OCI-LY7 (cell line): ENCODE data around the gene METTL21A. TPM values are rescaled to one million over a fixed set of nuclear protein-coding genes. Genes with fewer than 3 reads are reported as not detected.
"Not testable (repeated sequence)": the region's sequence is repeated elsewhere in the genome, so short reads cannot be mapped to it uniquely, and the experiment has no call there.

Experiments
- BruUV-seq: library from RNA; stranded (reverse); fragments of 400-500 nt; replicated peaks from 2 replicates; lab custom pipeline; 2021; lab: Mats Ljungman, UMichigan
- CTCF ChIA-PET: fragments of 300-600 bp; sonication (Branson Sonifier 250); formaldehyde crosslinking; loops from one replicate; lab custom pipeline; 2022; ENCODE audit warnings: antibody characterized with exemption; ENCODE audit not compliant: unreplicated experiment; lab: Charles Lee
- POLR2A ChIA-PET: fragments of 300-600 bp; sonication (Branson Sonifier 250); formaldehyde crosslinking; loops from one replicate; lab custom pipeline; 2022; ENCODE audit warnings: antibody characterized with exemption; lab: Charles Lee
- DNase-seq: peaks from one replicate; pipeline ENCODE4 v3.0.0-alpha.2; 2015; ENCODE audit warnings: low spot score
- H2AFZ ChIP-seq: fragments of 200-600 bp; sonication (generic), shearing (Covaris generic); 2 replicates; pipeline ENCODE4 v1.6.1; 2014; ENCODE audit warnings: mild to moderate bottlenecking, antibody characterized with exemption, low read length, moderate library complexity
- H3K27ac ChIP-seq: fragments of 200-600 bp; sonication (generic); 2 replicates; pipeline ENCODE4 v1.5.1; 2014; ENCODE audit warnings: mixed run types, low read depth, mild to moderate bottlenecking, moderate library complexity, low read length, inconsistent platforms; ENCODE audit not compliant: poor library complexity, severe bottlenecking
- H3K36me3 ChIP-seq: fragments of 200-600 bp; sonication (generic); 2 replicates; pipeline ENCODE4 v1.6.1; 2014; ENCODE audit warnings: mild to moderate bottlenecking, antibody characterized with exemption, low read length, moderate library complexity, mixed read lengths; ENCODE audit not compliant: insufficient read depth
- H3K4me1 ChIP-seq: fragments of 200-600 bp; sonication (generic); 2 replicates; pipeline ENCODE4 v1.5.1; 2014; ENCODE audit warnings: mild to moderate bottlenecking, low read length; ENCODE audit not compliant: insufficient read depth, poor library complexity, severe bottlenecking
- H3K4me2 ChIP-seq: fragments of 200-600 bp; sonication (generic); 2 replicates; pipeline ENCODE4 v1.6.1; 2014; ENCODE audit warnings: mild to moderate bottlenecking, low read length
- H3K4me3 ChIP-seq: fragments of 200-600 bp; sonication (generic); 2 replicates; pipeline ENCODE4 v1.5.1; 2014; ENCODE audit warnings: mild to moderate bottlenecking, low read depth, low read length; ENCODE audit not compliant: poor library complexity, severe bottlenecking
- H3K79me2 ChIP-seq: fragments of 200-600 bp; sonication (generic); 2 replicates; pipeline ENCODE4 v1.6.1; 2016; ENCODE audit warnings: low read depth, mild to moderate bottlenecking, low read length, moderate library complexity, mixed read lengths; ENCODE audit not compliant: insufficient read depth
- H3K9me2 ChIP-seq: fragments of 200-600 bp; sonication (generic); 2 replicates; pipeline ENCODE4 v1.6.1; 2016; ENCODE audit warnings: mild to moderate bottlenecking, low read length, mixed read lengths; ENCODE audit not compliant: insufficient read depth
- H3K9me3 ChIP-seq: fragments of 200-600 bp; sonication (generic); 2 replicates; pipeline ENCODE4 v1.6.1; 2014; ENCODE audit warnings: mild to moderate bottlenecking, mixed run types, low read length, mixed read lengths
- H4K20me1 ChIP-seq: fragments of 200-600 bp; sonication (generic); 2 replicates; pipeline ENCODE4 v1.6.1; 2014; ENCODE audit warnings: mild to moderate bottlenecking, antibody characterized with exemption, low read length, moderate library complexity, mixed read lengths; ENCODE audit not compliant: insufficient read depth
- CTCF ChIP-seq: fragments of 200-600 bp; sonication (generic); conservative IDR thresholded peaks from 2 replicates; pipeline ENCODE4 v1.5.1; 2014; ENCODE audit warnings: mild to moderate bottlenecking, antibody characterized with exemption, low read length, moderate library complexity, mixed read lengths
- EZH2phosphoT487 ChIP-seq: fragments of 200-600 bp; sonication (generic); IDR thresholded peaks from 2 replicates; pipeline ENCODE4 v1.6.1; 2018; ENCODE audit warnings: low read depth, borderline replicate concordance, mild to moderate bottlenecking, mixed run types, antibody characterized with exemption, low read length, moderate library complexity, mixed read lengths
- intact Hi-C: fragments of 100-400 bp; cut with micrococcal nuclease; formaldehyde crosslinking; loops from one replicate; pipeline ENCODE4 v1.10.0; 2022; ENCODE audit not compliant: unreplicated experiment
- total RNA-seq, 2 experiments: library from RNA; depleted of rRNA in 1 of 2; stranded (reverse); fragments of >200 nt in 1 of 2; shearing (Covaris generic) in 1 of 2; gene quantifications; 2 replicates each; pipeline ENCODE4 v1.2.3, GENCODE V29; 2014 to 2022

The METTL21A gene
- total RNA-seq, 2 experiments from 2014 or later: 55.2 to 58.9 TPM

- H3K4me2 ChIP-seq: no peak overlapping the region
- no peaks in the 10 kb centered on the region for H4K20me1 ChIP-seq
- peaks cover 16% of the 10 kb centered on the region for H3K9me3 ChIP-seq
- no peaks in the 10 kb centered on the region for H3K4me1 ChIP-seq
- no peak overlapping the region for H3K4me3 ChIP-seq
- no peak overlapping the region for H2AFZ ChIP-seq
- POLR2A ChIA-PET: interaction anchor here (0.6 to 1.0 kb wide), 3 partner anchors 16 to 295 kb away, joined by 3 to 4 read pairs (median 3); no protein-coding TSS in a partner anchor
- no TSS peak for BruUV-seq
- intact Hi-C loops: no loop called here
- H3K9me2 ChIP-seq: no peaks in the 10 kb centered on the region
- no peak overlapping the region for H3K27ac ChIP-seq
- no peaks in the 10 kb centered on the region for H3K36me3 ChIP-seq
- TF ChIP-seq EZH2phosphoT487 (no peak), CTCF (no peak)
- no peaks in the 10 kb centered on the region for H3K79me2 ChIP-seq
- CTCF ChIA-PET: no interaction called here
- no peak for DNase-seq
Observed at GRCh38 chr2:207643892-207644291, 18.7 kb upstream of the METTL21A start.

- H3K27ac ChIP-seq: no peak overlapping the region
- no peak for DNase-seq
- no peak overlapping the region for H3K4me3 ChIP-seq
- H3K9me2 ChIP-seq: no peaks in the 10 kb centered on the region
- ChIA-PET CTCF (interaction anchor here (0.8 kb wide), 1 partner anchor 16 kb away, joined by 4 read pairs; the partner anchor contains the start of gene METTL21A), POLR2A (interaction anchor here (0.9 kb wide), 1 partner anchor 10 kb away, joined by 3 read pairs; no protein-coding TSS in a partner anchor)
- H3K79me2 ChIP-seq: no peaks in the 10 kb centered on the region
- H2AFZ ChIP-seq: no peak overlapping the region
- no TSS peak for BruUV-seq
- H3K4me2 ChIP-seq: no peak overlapping the region
- no peaks in the 10 kb centered on the region for H4K20me1 ChIP-seq
- H3K4me1 ChIP-seq: no peaks in the 10 kb centered on the region
- TF ChIP-seq CTCF (no peak), EZH2phosphoT487 (no peak)
- no peaks in the 10 kb centered on the region for H3K36me3 ChIP-seq
- intact Hi-C loops: no loop called here
- H3K9me3 ChIP-seq: peaks cover 16% of the 10 kb centered on the region
Observed at GRCh38 chr2:207640661-207641060, 15.5 kb upstream of the METTL21A start.

- Histone ChIP-seq H3K27ac (no peak overlapping the region), H3K9me2 (no peaks in the 10 kb centered on the region), H3K79me2 (no peaks in the 10 kb centered on the region), H3K9me3 (peaks cover 16% of the 10 kb centered on the region), H3K36me3 (no peaks in the 10 kb centered on the region), H2AFZ (no peak overlapping the region), H4K20me1 (no peaks in the 10 kb centered on the region), H3K4me2 (no peak overlapping the region), H3K4me3 (no peak overlapping the region), H3K4me1 (no peaks in the 10 kb centered on the region)
- intact Hi-C loops: no loop called here
- ChIA-PET CTCF (interaction anchor here (0.8 kb wide), 1 partner anchor 15 kb away, joined by 4 read pairs; the partner anchor contains the start of gene METTL21A), POLR2A (interaction anchor here (0.9 to 1.6 kb wide), 2 partner anchors 10 to 44 kb away, joined by 3 to 4 read pairs; no protein-coding TSS in a partner anchor)
- no TSS peak for BruUV-seq
- TF ChIP-seq CTCF (no peak), EZH2phosphoT487 (no peak)
- no peak for DNase-seq
Observed at GRCh38 chr2:207640160-207640559, 15.0 kb upstream of the METTL21A start.

GRCh38 chr2:207639288-207639687 lies 14.1 kb upstream of the METTL21A start:
- H3K79me2 ChIP-seq, H3K4me2 ChIP-seq, CTCF ChIA-PET, H3K9me2 ChIP-seq, H3K4me3 ChIP-seq, BruUV-seq, H3K27ac ChIP-seq, H2AFZ ChIP-seq, H3K4me1 ChIP-seq, DNase-seq, intact Hi-C loops, H4K20me1 ChIP-seq, H3K36me3 ChIP-seq: not testable (repeated sequence)
- POLR2A ChIA-PET: interaction anchor here (0.6 to 1.6 kb wide), 3 partner anchors 45 to 104 kb away, joined by 3 to 5 read pairs (median 4); no protein-coding TSS in a partner anchor
- H3K9me3 ChIP-seq: peaks cover 16% of the 10 kb centered on the region
